ENCODE measurements around the gene CERS5. TPM values are rescaled to one million over a fixed set of nuclear protein-coding genes. Genes with fewer than 3 reads are reported as not detected.

CERS5 gene
- total RNA-seq, 6 experiments from 2014 or later = 48.0 to 69.3 (median 60.3) TPM

DNA sequence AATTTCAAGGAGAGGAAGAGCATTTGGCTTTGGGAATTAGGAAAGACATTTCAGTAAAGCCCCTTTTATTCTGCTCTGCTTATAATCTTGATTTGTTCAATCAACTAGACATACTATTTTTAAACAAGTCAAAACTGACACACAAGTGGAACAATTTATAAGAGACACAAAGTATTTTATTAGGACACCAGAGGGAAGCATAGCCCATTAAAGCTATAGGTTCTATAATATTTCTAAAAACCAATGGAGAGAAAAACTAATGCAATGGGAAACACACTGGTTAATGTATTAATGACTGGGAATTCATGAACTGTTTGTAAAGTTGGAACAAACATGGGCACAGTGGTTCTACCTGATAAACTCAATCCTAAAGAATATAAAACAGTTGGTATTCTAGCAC lies 15.3 kb upstream of the CERS5 start:
- Mint-ChIP-seq H3K4me3 (no peak overlapping the region), H3K27me3 (ENCODE audit: insufficient read depth) (peaks cover 2% of the 10 kb centered on the region), H3K36me3 (ENCODE audit: low read depth) (peaks cover 56% of the 10 kb centered on the region), H3K9me3 (no peaks in the 10 kb centered on the region), H3K27ac (peak overlapping the region; percentile 11), H3K4me1 (ENCODE audit: low read depth) (peaks cover 40% of the 10 kb centered on the region)
- TF ChIP-seq, protein P1, sequence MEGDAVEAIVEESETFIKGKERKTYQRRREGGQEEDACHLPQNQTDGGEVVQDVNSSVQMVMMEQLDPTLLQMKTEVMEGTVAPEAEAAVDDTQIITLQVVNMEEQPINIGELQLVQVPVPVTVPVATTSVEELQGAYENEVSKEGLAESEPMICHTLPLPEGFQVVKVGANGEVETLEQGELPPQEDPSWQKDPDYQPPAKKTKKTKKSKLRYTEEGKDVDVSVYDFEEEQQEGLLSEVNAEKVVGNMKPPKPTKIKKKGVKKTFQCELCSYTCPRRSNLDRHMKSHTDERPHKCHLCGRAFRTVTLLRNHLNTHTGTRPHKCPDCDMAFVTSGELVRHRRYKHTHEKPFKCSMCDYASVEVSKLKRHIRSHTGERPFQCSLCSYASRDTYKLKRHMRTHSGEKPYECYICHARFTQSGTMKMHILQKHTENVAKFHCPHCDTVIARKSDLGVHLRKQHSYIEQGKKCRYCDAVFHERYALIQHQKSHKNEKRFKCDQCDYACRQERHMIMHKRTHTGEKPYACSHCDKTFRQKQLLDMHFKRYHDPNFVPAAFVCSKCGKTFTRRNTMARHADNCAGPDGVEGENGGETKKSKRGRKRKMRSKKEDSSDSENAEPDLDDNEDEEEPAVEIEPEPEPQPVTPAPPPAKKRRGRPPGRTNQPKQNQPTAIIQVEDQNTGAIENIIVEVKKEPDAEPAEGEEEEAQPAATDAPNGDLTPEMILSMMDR (IDR thresholded peaks at IDR 0.05) = peak; percentile 27; the same call in 1 of the 2 replicates
- DNase-seq = no peak

DNA sequence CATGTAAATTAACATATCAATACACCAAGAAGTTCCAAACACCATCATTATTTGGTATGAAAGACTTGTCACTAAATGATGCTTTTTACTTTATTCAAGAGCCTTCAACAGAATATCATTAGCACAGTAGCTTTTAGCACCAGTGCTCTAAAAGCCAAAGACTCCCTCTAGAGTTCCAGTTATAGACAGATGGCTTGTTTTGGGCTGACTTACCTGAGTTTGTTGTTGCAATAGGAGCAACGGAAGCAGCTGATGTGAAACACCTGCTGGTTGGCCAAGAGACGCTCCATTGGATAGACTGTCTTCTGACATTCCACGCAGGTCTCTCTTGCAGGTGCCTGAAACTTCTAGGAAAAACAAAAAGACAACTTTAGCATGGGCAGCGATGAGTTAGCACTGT lies 14.5 kb upstream of the CERS5 start:
- no peak overlapping the region for H3K4me3 Mint-ChIP-seq
- H3K27ac Mint-ChIP-seq = peak overlapping the region; percentile 58; the same call in 1 of the 2 replicates
- H3K36me3 Mint-ChIP-seq (ENCODE audit: low read depth) = peaks cover 64% of the 10 kb centered on the region
- H3K4me1 Mint-ChIP-seq (ENCODE audit: low read depth) = peaks cover 32% of the 10 kb centered on the region
- no peak for DNase-seq
- H3K9me3 Mint-ChIP-seq = no peaks in the 10 kb centered on the region
- peaks cover 2% of the 10 kb centered on the region for H3K27me3 Mint-ChIP-seq (ENCODE audit: insufficient read depth)
- TF ChIP-seq, protein P1 (IDR thresholded peaks at IDR 0.05) = no peak

DNA sequence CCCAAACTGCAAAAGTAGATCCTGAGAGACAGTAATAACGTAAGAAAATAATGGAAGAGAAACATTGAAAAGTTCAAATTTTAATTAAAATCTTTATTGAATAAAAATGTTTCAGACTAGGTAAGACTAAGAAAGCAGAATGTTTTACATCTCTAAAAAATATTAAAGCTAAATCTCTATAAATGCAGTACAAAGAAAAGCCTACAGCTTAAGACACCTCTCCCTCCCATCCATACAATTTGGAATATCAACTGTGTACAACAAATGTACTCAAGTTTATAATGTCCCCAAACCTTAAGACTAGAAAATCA lies 8.5 kb upstream of the CERS5 start:
- H3K4me1 Mint-ChIP-seq (ENCODE audit: low read depth) = peaks cover 10% of the 10 kb centered on the region
- TF ChIP-seq, protein P1 (IDR thresholded peaks at IDR 0.05) = peak; percentile 38
- peak overlapping the region; percentile 29 for H3K27ac Mint-ChIP-seq
- no peak for DNase-seq
- H3K36me3 Mint-ChIP-seq (ENCODE audit: low read depth) = peaks cover 31% of the 10 kb centered on the region
- no peaks in the 10 kb centered on the region for H3K9me3 Mint-ChIP-seq
- peaks cover 15% of the 10 kb centered on the region; the same call in 1 of the 2 replicates for H3K27me3 Mint-ChIP-seq (ENCODE audit: insufficient read depth)
- no peak overlapping the region for H3K4me3 Mint-ChIP-seq

DNA sequence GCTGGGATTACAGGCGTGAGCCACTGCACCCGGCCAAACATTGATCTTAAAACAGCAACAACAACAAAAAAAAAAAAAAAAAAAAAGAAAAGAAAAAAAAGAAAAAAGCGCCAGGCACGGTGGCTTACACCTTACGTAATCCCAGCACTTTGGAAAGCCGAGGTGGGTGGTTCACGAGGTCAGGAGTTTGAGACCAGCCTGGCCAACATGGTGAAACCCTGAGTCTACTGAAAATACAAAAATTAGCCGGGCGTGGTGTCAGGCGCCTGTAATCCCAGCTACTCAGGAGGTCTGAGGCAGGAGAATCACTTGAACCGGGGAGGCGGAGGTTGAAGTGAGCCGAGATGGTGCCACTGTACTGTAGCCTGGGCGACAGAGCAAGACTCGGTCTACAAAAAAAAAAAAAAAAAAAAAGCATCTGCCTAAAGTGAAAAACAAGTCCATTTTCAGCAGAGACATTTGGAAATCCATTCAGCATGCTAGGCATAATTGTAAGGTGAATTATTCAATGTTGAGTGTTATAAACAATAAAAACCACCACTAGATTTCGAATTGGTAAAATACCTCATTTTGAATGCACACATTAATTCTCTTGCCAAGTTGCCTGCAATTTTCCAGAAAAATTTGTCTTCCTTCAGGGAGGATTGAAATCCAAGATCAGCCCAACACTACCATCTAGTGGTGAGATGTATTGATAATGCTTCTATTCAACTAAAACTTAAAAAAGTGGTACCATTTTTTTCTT lies 8.0 kb upstream of the CERS5 start:
- Mint-ChIP-seq H3K27ac (peak overlapping the region; percentile 29), H3K27me3 (ENCODE audit: insufficient read depth) (peaks cover 15% of the 10 kb centered on the region), H3K4me3 (no peak overlapping the region), H3K36me3 (ENCODE audit: low read depth) (peaks cover 35% of the 10 kb centered on the region), H3K4me1 (ENCODE audit: low read depth) (peaks cover 14% of the 10 kb centered on the region), H3K9me3 (peaks cover 5% of the 10 kb centered on the region)
- TF ChIP-seq, protein P1 (IDR thresholded peaks at IDR 0.05) = peak; percentile 88
- peak; percentile 64 for DNase-seq

DNA sequence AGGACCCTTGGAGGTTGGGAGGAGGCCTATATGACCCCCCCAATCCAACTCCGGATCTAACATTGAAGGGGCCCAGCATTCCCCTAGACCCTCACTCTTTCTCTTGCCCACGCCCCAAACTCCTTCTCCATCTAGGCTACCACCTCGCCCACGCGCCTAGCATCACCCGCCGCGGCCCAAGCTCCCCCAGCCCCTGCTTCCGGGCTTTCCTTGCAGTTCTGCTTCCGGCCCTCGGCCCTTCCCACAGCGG lies 445 bp downstream of the CERS5 start:
- H3K4me1 Mint-ChIP-seq (ENCODE audit: low read depth) = peaks cover 35% of the 10 kb centered on the region
- DNase-seq = no peak
- peaks cover 15% of the 10 kb centered on the region for H3K9me3 Mint-ChIP-seq
- H3K4me3 Mint-ChIP-seq = peak overlapping the region; percentile 91
- H3K27ac Mint-ChIP-seq = peak overlapping the region; percentile 99
- TF ChIP-seq, protein P1 (IDR thresholded peaks at IDR 0.05) = no peak
- peaks cover 7% of the 10 kb centered on the region for H3K27me3 Mint-ChIP-seq (ENCODE audit: insufficient read depth)
- H3K36me3 Mint-ChIP-seq (ENCODE audit: low read depth) = peaks cover 38% of the 10 kb centered on the region
